Astrocyte (in vitro differentiated cells and primary cell): ENCODE measurements around the gene IQCH. TPM values are rescaled to one million over a fixed set of nuclear protein-coding genes. Genes with fewer than 3 reads are reported as not detected.

ENCODE experiments used
- DNase-seq: peaks from one replicate; pipeline ENCODE4 v3.0.0-alpha.2; 2010; ENCODE audit warnings: low read depth
- FAIRE-seq: peaks from 2 replicates; lab custom pipeline; 2011; peaks lifted over from hg19 to GRCh38; lab: Jason Lieb, UNC
- H2AFZ ChIP-seq: 2 replicates; pipeline ENCODE4 v1.6.0; 2012; ENCODE audit warnings: low read depth, low read length, inconsistent platforms
- H3K27ac ChIP-seq: 2 replicates; pipeline ENCODE4 v1.5.1; 2011; ENCODE audit warnings: low read depth, low read length, inconsistent platforms
- H3K27me3 ChIP-seq: 2 replicates; pipeline ENCODE4 v1.6.0; 2011; ENCODE audit warnings: low read length, inconsistent platforms; ENCODE audit not compliant: insufficient read depth
- H3K36me3 ChIP-seq: 2 replicates; pipeline ENCODE4 v1.5.1; 2011; ENCODE audit warnings: low read length, inconsistent platforms; ENCODE audit not compliant: insufficient read depth
- H3K4me1 ChIP-seq: 2 replicates; pipeline ENCODE4 v1.5.1; 2011; ENCODE audit warnings: low read length, inconsistent platforms; ENCODE audit not compliant: insufficient read depth
- H3K4me2 ChIP-seq: 2 replicates; pipeline ENCODE4 v1.6.0; 2012; ENCODE audit warnings: low read length, inconsistent platforms
- H3K4me3 ChIP-seq: 2 replicates; pipeline ENCODE4 v1.5.1; 2011; ENCODE audit warnings: low read depth, mild to moderate bottlenecking, low read length, inconsistent platforms; ENCODE audit not compliant: insufficient read depth
- H3K79me2 ChIP-seq: 2 replicates; pipeline ENCODE4 v1.6.0; 2012; ENCODE audit warnings: mild to moderate bottlenecking, low read length, inconsistent platforms; ENCODE audit not compliant: insufficient read depth
- H3K9ac ChIP-seq: 2 replicates; pipeline ENCODE4 v1.6.0; 2012; ENCODE audit warnings: mild to moderate bottlenecking, low read length, inconsistent platforms
- H3K9me3 ChIP-seq: 2 replicates; pipeline ENCODE4 v1.5.1; 2012; ENCODE audit warnings: low read depth, mild to moderate bottlenecking, low read length, inconsistent platforms; ENCODE audit not compliant: insufficient read depth
- H4K20me1 ChIP-seq: 2 replicates; pipeline ENCODE4 v1.6.0; 2012; ENCODE audit warnings: low read length, inconsistent platforms; ENCODE audit not compliant: insufficient read depth
- H3K27ac Mint-ChIP-seq: one replicate; pipeline ENCODE4 v1.8.0; 2021; ENCODE audit warnings: mild to moderate bottlenecking, mixed read lengths; ENCODE audit not compliant: unreplicated experiment
- H3K27me3 Mint-ChIP-seq: one replicate; pipeline ENCODE4 v1.8.0; 2021; ENCODE audit warnings: low read depth, mixed read lengths; ENCODE audit not compliant: unreplicated experiment
- H3K36me3 Mint-ChIP-seq: one replicate; pipeline ENCODE4 v1.8.0; 2021; ENCODE audit warnings: low read depth, mixed read lengths; ENCODE audit not compliant: unreplicated experiment
- H3K4me1 Mint-ChIP-seq: one replicate; pipeline ENCODE4 v1.8.0; 2021; ENCODE audit warnings: low read depth, mixed read lengths; ENCODE audit not compliant: unreplicated experiment
- H3K4me3 Mint-ChIP-seq: one replicate; pipeline ENCODE4 v1.8.0; 2021; ENCODE audit warnings: mild to moderate bottlenecking, moderate library complexity, mixed read lengths; ENCODE audit not compliant: unreplicated experiment
- H3K9me3 Mint-ChIP-seq: one replicate; pipeline ENCODE4 v1.8.0; 2021; ENCODE audit warnings: mild to moderate bottlenecking, mixed read lengths; ENCODE audit not compliant: unreplicated experiment
- EZH2 ChIP-seq: IDR thresholded peaks from 2 replicates; pipeline ENCODE4 v1.6.1; 2012; ENCODE audit warnings: mild to moderate bottlenecking, low read length, inconsistent platforms; ENCODE audit not compliant: insufficient read depth
- total RNA-seq: library from RNA; stranded (reverse); gene quantifications from 2 replicates; pipeline ENCODE4 v1.2.1, GENCODE V29; 2021
- TF ChIP-seq, protein P1 (sequence below): IDR thresholded peaks from 2 replicates; pipeline ENCODE4 v1.5.1; 2011; ENCODE audit warnings: low read depth, mild to moderate bottlenecking, inconsistent platforms, low read length, moderate library complexity; ENCODE audit not compliant: insufficient read depth

The IQCH gene
- total RNA-seq, 1 donor from 2014 or later: 2.7 TPM

GRCh38 chr15:67396114-67396513 is 141.5 kb downstream of the IQCH start:
- H3K27me3 Mint-ChIP-seq: peaks cover 25% of the 10 kb centered on the region
- H3K27me3 ChIP-seq: peaks cover 2% of the 10 kb centered on the region
- H3K27ac ChIP-seq: no peak overlapping the region
- H3K27ac Mint-ChIP-seq: no peak overlapping the region
- no peaks in the 10 kb centered on the region for H3K36me3 ChIP-seq
- no peaks in the 10 kb centered on the region for H3K4me1 Mint-ChIP-seq
- H3K4me3 Mint-ChIP-seq: no peak overlapping the region
- H3K9me3 ChIP-seq: no peaks in the 10 kb centered on the region
- H3K4me1 ChIP-seq: no peaks in the 10 kb centered on the region
- H3K79me2 ChIP-seq: no peaks in the 10 kb centered on the region
- H3K9ac ChIP-seq: no peak overlapping the region
- TF ChIP-seq, protein P1, sequence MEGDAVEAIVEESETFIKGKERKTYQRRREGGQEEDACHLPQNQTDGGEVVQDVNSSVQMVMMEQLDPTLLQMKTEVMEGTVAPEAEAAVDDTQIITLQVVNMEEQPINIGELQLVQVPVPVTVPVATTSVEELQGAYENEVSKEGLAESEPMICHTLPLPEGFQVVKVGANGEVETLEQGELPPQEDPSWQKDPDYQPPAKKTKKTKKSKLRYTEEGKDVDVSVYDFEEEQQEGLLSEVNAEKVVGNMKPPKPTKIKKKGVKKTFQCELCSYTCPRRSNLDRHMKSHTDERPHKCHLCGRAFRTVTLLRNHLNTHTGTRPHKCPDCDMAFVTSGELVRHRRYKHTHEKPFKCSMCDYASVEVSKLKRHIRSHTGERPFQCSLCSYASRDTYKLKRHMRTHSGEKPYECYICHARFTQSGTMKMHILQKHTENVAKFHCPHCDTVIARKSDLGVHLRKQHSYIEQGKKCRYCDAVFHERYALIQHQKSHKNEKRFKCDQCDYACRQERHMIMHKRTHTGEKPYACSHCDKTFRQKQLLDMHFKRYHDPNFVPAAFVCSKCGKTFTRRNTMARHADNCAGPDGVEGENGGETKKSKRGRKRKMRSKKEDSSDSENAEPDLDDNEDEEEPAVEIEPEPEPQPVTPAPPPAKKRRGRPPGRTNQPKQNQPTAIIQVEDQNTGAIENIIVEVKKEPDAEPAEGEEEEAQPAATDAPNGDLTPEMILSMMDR: no peak
- TF ChIP-seq EZH2: no peak
- H3K4me2 ChIP-seq: no peak overlapping the region
- H3K9me3 Mint-ChIP-seq: no peaks in the 10 kb centered on the region
- H3K4me3 ChIP-seq: no peak overlapping the region
- DNase-seq: no peak
- H4K20me1 ChIP-seq: no peaks in the 10 kb centered on the region
- no peaks in the 10 kb centered on the region for H3K36me3 Mint-ChIP-seq
- H2AFZ ChIP-seq: no peak overlapping the region
- no peak for FAIRE-seq

GRCh38 chr15:67397139-67397538 is 142.6 kb downstream of the IQCH start:
- no peak for TF ChIP-seq EZH2
- TF ChIP-seq, protein P1: no peak

GRCh38 chr15:67399925-67400324 is 145.3 kb downstream of the IQCH start:
- Histone ChIP-seq H2AFZ (no peak overlapping the region), H4K20me1 (no peaks in the 10 kb centered on the region), H3K4me3 (no peak overlapping the region), H3K4me2 (no peak overlapping the region), H3K4me1 (no peaks in the 10 kb centered on the region), H3K27ac (no peak overlapping the region), H3K27me3 (peaks cover 5% of the 10 kb centered on the region), H3K36me3 (no peaks in the 10 kb centered on the region), H3K79me2 (no peaks in the 10 kb centered on the region), H3K9ac (no peak overlapping the region), H3K9me3 (no peaks in the 10 kb centered on the region)
- FAIRE-seq: no peak
- H3K27me3 Mint-ChIP-seq: peaks cover 25% of the 10 kb centered on the region
- H3K4me1 Mint-ChIP-seq: no peaks in the 10 kb centered on the region
- H3K36me3 Mint-ChIP-seq: no peaks in the 10 kb centered on the region
- no peak for DNase-seq
- H3K4me3 Mint-ChIP-seq: no peak overlapping the region
- H3K9me3 Mint-ChIP-seq: no peaks in the 10 kb centered on the region
- no peak for TF ChIP-seq EZH2
- TF ChIP-seq, protein P1: no peak
- H3K27ac Mint-ChIP-seq: no peak overlapping the region

More at GRCh38 chr15:67397139-67397538, 142.6 kb downstream of the IQCH start:
- no peak overlapping the region for H3K4me3 ChIP-seq
- no peaks in the 10 kb centered on the region for H3K9me3 Mint-ChIP-seq
- no peaks in the 10 kb centered on the region for H3K36me3 Mint-ChIP-seq
- H3K27ac ChIP-seq: no peak overlapping the region
- peaks cover 17% of the 10 kb centered on the region for H3K27me3 Mint-ChIP-seq
- H3K27ac Mint-ChIP-seq: no peak overlapping the region
- H3K4me1 Mint-ChIP-seq: no peaks in the 10 kb centered on the region
- H3K9me3 ChIP-seq: no peaks in the 10 kb centered on the region
- FAIRE-seq (no peak), DNase-seq (no peak)
- H3K4me1 ChIP-seq: no peaks in the 10 kb centered on the region
- no peaks in the 10 kb centered on the region for H3K36me3 ChIP-seq
- H3K79me2 ChIP-seq: no peaks in the 10 kb centered on the region
- H3K9ac ChIP-seq: no peak overlapping the region
- H2AFZ ChIP-seq: no peak overlapping the region
- H4K20me1 ChIP-seq: no peaks in the 10 kb centered on the region
- no peaks in the 10 kb centered on the region for H3K27me3 ChIP-seq
- H3K4me2 ChIP-seq: no peak overlapping the region
- H3K4me3 Mint-ChIP-seq: no peak overlapping the region
